Measurements from ENCODE around the gene DOLPP1. TPM values are rescaled to one million over a fixed set of nuclear protein-coding genes. Genes with fewer than 3 reads are reported as not detected.

DOLPP1 gene
- total and polyA plus RNA-seq, 2 of the 13 experiments (the other 11 are each of a cell fraction or from before 2014, with no cell fraction given) = 21.0 to 34.1 TPM

DNA sequence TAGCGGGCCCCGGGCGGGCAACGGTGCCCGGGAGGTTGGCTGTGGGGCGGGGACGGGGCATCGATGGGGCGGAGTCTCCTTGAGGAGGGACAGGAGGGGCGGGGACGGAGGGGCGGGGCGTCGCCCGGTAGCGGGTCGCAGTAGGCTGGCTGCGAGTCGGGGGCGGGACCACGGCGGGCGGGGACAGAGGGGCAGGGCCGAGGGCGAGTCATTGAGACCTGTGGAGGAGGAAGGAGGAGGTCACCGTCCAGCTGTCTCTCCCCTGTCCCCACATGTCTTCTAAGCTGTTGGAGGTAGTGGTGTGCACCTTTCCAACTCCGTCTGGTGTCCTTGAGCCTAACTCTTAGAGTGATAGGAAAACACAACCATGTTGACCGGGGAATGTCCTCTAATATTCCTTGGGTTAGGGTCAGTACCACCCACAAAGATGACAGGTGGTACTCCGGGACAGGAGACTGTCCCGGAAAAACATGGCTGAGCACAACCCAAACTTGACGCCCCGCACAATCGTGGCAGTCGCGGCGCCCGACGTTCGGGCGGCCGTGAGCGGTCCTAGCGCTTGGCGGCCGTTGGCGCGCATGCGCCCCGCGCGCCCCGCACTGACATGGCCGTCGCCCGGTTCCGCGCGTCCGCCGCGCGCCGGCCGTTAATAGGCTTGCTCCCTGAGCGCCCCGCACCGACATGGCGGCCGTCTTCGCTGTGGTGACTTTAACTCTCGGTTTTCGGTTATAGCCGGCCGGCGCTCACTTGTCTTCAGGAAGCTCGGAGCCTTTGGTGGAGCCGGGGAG lies 30.0 kb downstream of the DOLPP1 start, which contains the start of the genes CRAT and PTPA:
Gene CRAT, minus strand, starts transcription at position 54 of the 788 bp plus-strand sequence. CDS start 284 bp downstream, outside the sequence.
Gene PTPA, plus strand, starts transcription at position 676 of the 788 bp plus-strand sequence. CDS start 186 bp downstream, outside the sequence.
- CTCF ChIA-PET (ENCODE audit: low intra/inter-chr PET ratio, low total read pairs) = no interaction called here
- Histone ChIP-seq H3K4me2 (ENCODE audit: low read depth, low read length) (peak within 1 kb of the TSS; percentile 100), H3K4me1 (ENCODE audit: insufficient read depth, low read length) (peaks cover 52% of the 10 kb centered on the region), H4K20me1 (ENCODE audit: insufficient read depth, low read length) (0 out of 2 replicates have a peak, but pooled peaks cover 5% of the 10 kb centered on the region), H3K79me2 (ENCODE audit: insufficient read depth, low read length) (peaks cover 37% of the 10 kb centered on the region), H3K27ac (ENCODE audit: extremely low read length, insufficient read depth, low read length) (peak within 1 kb of the TSS; percentile 97), H3K9me3 (ENCODE audit: low read length) (no peaks in the 10 kb centered on the region), H3K4me3 (replicated peaks in 1 of 3; ENCODE audit: insufficient read depth in 1 of 3, low read depth in 2 of 3, low read length in 3 of 3) (peak within 1 kb of the TSS; percentile 87 to 98 (median 98)), H3K9ac (ENCODE audit: insufficient read depth, low read depth, low read length) (peak within 1 kb of the TSS; percentile 88), H3K36me3 (replicated peaks in 1 of 2; ENCODE audit: control insufficient read depth in 1 of 2, insufficient read depth in 2 of 2, low read length in 2 of 2) (peaks cover 0 to 4% of the 10 kb centered on the region in 2 experiments; a peak in 1 of 5 replicates), H2AFZ (ENCODE audit: low read length) (peak within 1 kb of the TSS; percentile 89), H3K27me3 (ENCODE audit: control insufficient read depth in 1 of 2, insufficient read depth in 2 of 2, low read length in 2 of 2) (no peaks in the 10 kb centered on the region; a peak in 1 of 5 replicates)
- POLR2A ChIA-PET = interaction anchor here (0.6 to 3.6 kb wide), 10 partner anchors 13 to 515 kb away, joined by 3 to 18 read pairs (median 4); partner anchors contain the start of genes DOLPP1, MIGA2, NTMT1 and SH3GLB2
- peak; percentile 52 for FAIRE-seq
- BruUV-seq (replicated peaks) = no TSS peak
- intact Hi-C loops (cut with micrococcal nuclease; ENCODE audit: unreplicated experiment) = no loop called here
- in situ Hi-C loops (cut with HindIII; ENCODE audit: extremely low pct_ligation_motif_present, low pct_unique_long_range_greater_than_20kb) = no loop called here
- peak; percentile 83 for DNase-seq (ENCODE audit: low spot score)
- ATAC-seq = peak; percentile 83
- 2% methylated on average over 8 of the region's 77 CpGs for WGBS (ENCODE audit: low lambda C conversion rate)
- TF ChIP-seq RARG (CRISPR knock-in tag; IDR thresholded peaks at IDR 0.05; ENCODE audit: low read depth) (no peak), ZNF850 (CRISPR knock-in tag; conservative IDR thresholded peaks at IDR 0.05) (0 out of 2 replicates have a peak, but pooled peaks have one; percentile 32), SALL1 (CRISPR knock-in tag; IDR thresholded peaks at IDR 0.05) (peak; percentile 18; the same call in 1 of the 2 replicates), ZNF879 (CRISPR knock-in tag; IDR thresholded peaks at IDR 0.05) (peak; percentile 45; the same call in 1 of the 2 replicates), ZSCAN25 (CRISPR knock-in tag; IDR thresholded peaks at IDR 0.05) (0 out of 2 replicates have a peak, but pooled peaks have one; percentile 17), GABPB1 (CRISPR knock-in tag; IDR thresholded peaks at IDR 0.05) (0 out of 2 replicates have a peak, but pooled peaks have one; percentile 44), ZEB1 (IDR thresholded peaks at IDR 0.05; ENCODE audit: insufficient replicate concordance, low read depth) (no peak), BRD4 (CRISPR knock-in tag; IDR thresholded peaks at IDR 0.05) (no peak; the same call in 1 of the 2 replicates), NFYC (CRISPR knock-in tag; IDR thresholded peaks at IDR 0.05) (peak; percentile 30; the same call in 1 of the 2 replicates), GZF1 (CRISPR knock-in tag; IDR thresholded peaks at IDR 0.05) (peak; percentile 6; the same call in 1 of the 2 replicates), ZZZ3 (CRISPR knock-in tag; IDR thresholded peaks at IDR 0.05; ENCODE audit: borderline replicate concordance) (peak; percentile 75), KDM5B (CRISPR knock-in tag; IDR thresholded peaks at IDR 0.05; ENCODE audit: borderline replicate concordance) (0 out of 2 replicates have a peak, but pooled peaks have one; percentile 2), PTBP1 (IDR thresholded peaks at IDR 0.05; ENCODE audit: low read depth, low read length, poor library complexity, severe bottlenecking) (no peak), DNMT3B (CRISPR knock-in tag; conservative IDR thresholded peaks at IDR 0.05) (peak; percentile 36; the same call in 1 of the 2 replicates), ZFAT (CRISPR knock-in tag; conservative IDR thresholded peaks at IDR 0.05) (no peak), FOXP1 (IDR thresholded peaks at IDR 0.05) (no peak), FOXP1 (CRISPR knock-in tag; IDR thresholded peaks at IDR 0.05) (no peak), ZNF557 (CRISPR knock-in tag; IDR thresholded peaks at IDR 0.05) (no peak; the same call in 1 of the 2 replicates)
- TF ChIP-seq, protein P1, sequence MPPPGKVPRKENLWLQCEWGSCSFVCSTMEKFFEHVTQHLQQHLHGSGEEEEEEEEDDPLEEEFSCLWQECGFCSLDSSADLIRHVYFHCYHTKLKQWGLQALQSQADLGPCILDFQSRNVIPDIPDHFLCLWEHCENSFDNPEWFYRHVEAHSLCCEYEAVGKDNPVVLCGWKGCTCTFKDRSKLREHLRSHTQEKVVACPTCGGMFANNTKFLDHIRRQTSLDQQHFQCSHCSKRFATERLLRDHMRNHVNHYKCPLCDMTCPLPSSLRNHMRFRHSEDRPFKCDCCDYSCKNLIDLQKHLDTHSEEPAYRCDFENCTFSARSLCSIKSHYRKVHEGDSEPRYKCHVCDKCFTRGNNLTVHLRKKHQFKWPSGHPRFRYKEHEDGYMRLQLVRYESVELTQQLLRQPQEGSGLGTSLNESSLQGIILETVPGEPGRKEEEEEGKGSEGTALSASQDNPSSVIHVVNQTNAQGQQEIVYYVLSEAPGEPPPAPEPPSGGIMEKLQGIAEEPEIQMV (CRISPR knock-in tag; IDR thresholded peaks at IDR 0.05; ENCODE audit: low read depth) = peak; percentile 99
- TF ChIP-seq, protein P2, sequence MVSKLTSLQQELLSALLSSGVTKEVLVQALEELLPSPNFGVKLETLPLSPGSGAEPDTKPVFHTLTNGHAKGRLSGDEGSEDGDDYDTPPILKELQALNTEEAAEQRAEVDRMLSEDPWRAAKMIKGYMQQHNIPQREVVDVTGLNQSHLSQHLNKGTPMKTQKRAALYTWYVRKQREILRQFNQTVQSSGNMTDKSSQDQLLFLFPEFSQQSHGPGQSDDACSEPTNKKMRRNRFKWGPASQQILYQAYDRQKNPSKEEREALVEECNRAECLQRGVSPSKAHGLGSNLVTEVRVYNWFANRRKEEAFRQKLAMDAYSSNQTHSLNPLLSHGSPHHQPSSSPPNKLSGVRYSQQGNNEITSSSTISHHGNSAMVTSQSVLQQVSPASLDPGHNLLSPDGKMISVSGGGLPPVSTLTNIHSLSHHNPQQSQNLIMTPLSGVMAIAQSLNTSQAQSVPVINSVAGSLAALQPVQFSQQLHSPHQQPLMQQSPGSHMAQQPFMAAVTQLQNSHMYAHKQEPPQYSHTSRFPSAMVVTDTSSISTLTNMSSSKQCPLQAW (CRISPR knock-in tag; IDR thresholded peaks at IDR 0.05) = peak; percentile 70; the same call in 1 of the 2 replicates
- TF ChIP-seq, protein P3, sequence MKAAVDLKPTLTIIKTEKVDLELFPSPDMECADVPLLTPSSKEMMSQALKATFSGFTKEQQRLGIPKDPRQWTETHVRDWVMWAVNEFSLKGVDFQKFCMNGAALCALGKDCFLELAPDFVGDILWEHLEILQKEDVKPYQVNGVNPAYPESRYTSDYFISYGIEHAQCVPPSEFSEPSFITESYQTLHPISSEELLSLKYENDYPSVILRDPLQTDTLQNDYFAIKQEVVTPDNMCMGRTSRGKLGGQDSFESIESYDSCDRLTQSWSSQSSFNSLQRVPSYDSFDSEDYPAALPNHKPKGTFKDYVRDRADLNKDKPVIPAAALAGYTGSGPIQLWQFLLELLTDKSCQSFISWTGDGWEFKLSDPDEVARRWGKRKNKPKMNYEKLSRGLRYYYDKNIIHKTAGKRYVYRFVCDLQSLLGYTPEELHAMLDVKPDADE (CRISPR knock-in tag; IDR thresholded peaks at IDR 0.05) = 0 out of 2 replicates have a peak, but pooled peaks have one; percentile 64

Data from HepG2 (cell line).